Left cardiac atrium (tissue), 4 donors: Measurements from ENCODE around the gene NXPE4. TPM values are rescaled to one million over a fixed set of nuclear protein-coding genes. Genes with fewer than 3 reads are reported as not detected.

ENCODE experiments used
- ATAC-seq, 2 donors: fragments of 200-7000 bp; cut with Tn5 transposase; one replicate each; pipeline ENCODE4 v1.9.1; 2020; ENCODE audit warnings: mild to moderate bottlenecking in 2 of 2, moderate library complexity in 2 of 2
- DNase-seq: peaks from one replicate; pipeline ENCODE4 v3.0.0-alpha.2; 2020
- intact Hi-C, 2 donors: fragments of 100-400 bp; cut with DNase I; formaldehyde crosslinking; loops; one replicate each; pipeline versions ENCODE4 v1.14.1 to v1.15.1; 2022 to 2023
- total RNA-seq, 2 donors: library from RNA; stranded (reverse); fragmentation: NEBNext Ultra II Directional; extraction: Animal tissue kit (Norgen Biotek cat#: 25700); gene quantifications; one replicate each; pipeline ENCODE4 v1.2.1, GENCODE V29; 2021
- donor health status: DM: no; HTN: yes; CAD: no.
- donor health status: DM: no; HTN: yes; CAD: no; lungs with severe emphysema.
- donor health status: DM: yes; HTN: yes; CAD: no.
- donor health status: Dilated cardiomyopathy.

The NXPE4 gene
- total RNA-seq, 2 donors from 2014 or later, result not detected

- no peak for DNase-seq
- no peak for ATAC-seq
- intact Hi-C loops, result no loop called here
Measured at GRCh38 chr11:114566276-114566675, 29.3 kb downstream of the NXPE4 start.

GRCh38 chr11:114564831-114565230 lies 30.8 kb downstream of the NXPE4 start:
- DNase-seq, result no peak
- ATAC-seq, result no peak
- intact Hi-C loops, result no loop called here

- intact Hi-C loops, result no loop called here
- no peak for DNase-seq
- ATAC-seq, result no peak
Measured at GRCh38 chr11:114563077-114563476, 32.5 kb downstream of the NXPE4 start.

DNA sequence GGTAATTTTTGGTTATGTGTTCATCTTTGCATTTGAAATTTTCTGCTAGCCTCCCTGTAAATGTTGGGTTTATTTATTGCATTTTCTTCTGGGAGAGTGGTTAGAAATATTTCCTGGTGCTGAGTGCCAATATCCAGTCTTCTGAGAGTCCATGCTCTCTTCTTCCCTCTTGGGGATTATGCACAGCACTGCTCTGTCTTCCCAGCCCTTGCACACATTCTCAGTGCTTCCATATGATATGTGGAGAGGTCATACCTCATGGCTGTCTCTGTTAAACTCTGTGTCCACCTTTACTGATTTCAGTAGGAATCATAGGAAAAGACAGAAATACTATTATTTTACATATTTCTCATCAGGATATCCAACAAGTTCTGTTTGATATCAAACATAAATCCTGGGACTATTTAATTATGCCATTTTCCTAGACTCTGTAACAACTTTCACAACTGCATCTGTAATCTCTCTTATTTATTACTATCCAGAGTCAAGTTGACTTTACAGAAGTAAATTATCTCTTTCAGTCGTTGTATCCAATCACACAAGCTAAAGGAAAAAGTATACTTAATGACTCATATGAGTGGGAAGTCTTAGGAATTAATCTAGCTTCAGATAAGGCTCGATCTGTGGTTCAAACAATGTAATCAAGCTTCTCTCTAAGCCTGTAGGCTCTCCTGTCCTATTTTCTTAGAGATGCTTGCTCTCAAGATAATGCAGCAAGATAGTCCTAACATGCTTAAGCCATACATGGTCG lies 33.2 kb downstream of the NXPE4 start:
- intact Hi-C loops, result no loop called here
- DNase-seq (no peak), ATAC-seq (peak in 1 of 2 donors; percentile 33)

- no peak for ATAC-seq
- intact Hi-C loops, result no loop called here
Measured at GRCh38 chr11:114559425-114560310, 35.9 kb downstream of the NXPE4 start, which contains the start of gene NXPE1. NXPE1 (minus strand) TSS chr11:114559881; CDS start chr11:114551201, 8,680 bp downstream.

GRCh38 chr11:114556135-114556534 lies 39.5 kb downstream of the NXPE4 start:
- ATAC-seq, result no peak
- intact Hi-C loops, result no loop called here

More at GRCh38 chr11:114559425-114560310, 35.9 kb downstream of the NXPE4 start, which contains the start of gene NXPE1:
- DNase-seq, result no peak

DNA sequence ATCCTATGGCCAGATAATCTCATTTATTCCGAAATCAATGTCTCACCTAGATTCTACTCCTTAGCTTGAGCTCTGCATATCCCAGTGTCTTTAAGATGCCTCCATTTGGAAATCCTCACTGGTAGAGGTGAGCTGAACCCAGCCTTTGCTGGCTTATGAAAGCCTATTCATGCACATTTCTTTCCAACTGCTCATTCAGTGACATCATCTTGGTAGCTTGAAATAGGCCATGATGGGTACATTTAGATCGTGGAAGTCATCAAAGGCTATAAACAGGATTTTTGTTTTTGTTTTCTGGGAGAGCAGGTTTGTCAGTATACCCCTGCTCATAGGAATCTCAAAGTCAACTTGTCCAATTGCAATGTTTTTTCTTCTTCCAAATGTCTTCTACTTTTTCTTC lies 41.9 kb downstream of the NXPE4 start:
- DNase-seq (no peak), ATAC-seq (no peak)
- intact Hi-C loops, result no loop called here

More at GRCh38 chr11:114556135-114556534, 39.5 kb downstream of the NXPE4 start:
- no peak for DNase-seq

GRCh38 chr11:114551060-114551459 lies 44.5 kb downstream of the NXPE4 start:
- ATAC-seq (no peak), DNase-seq (no peak)
- intact Hi-C loops, result no loop called here

GRCh38 chr11:114525682-114526081 lies 69.9 kb downstream of the NXPE4 start:
- DNase-seq, result no peak
- no peak for ATAC-seq
- intact Hi-C loops, result no loop called here

- DNase-seq, result no peak
- intact Hi-C loops, result no loop called here
- no peak for ATAC-seq
Measured at GRCh38 chr11:114524122-114524521, 71.5 kb downstream of the NXPE4 start.

DNA sequence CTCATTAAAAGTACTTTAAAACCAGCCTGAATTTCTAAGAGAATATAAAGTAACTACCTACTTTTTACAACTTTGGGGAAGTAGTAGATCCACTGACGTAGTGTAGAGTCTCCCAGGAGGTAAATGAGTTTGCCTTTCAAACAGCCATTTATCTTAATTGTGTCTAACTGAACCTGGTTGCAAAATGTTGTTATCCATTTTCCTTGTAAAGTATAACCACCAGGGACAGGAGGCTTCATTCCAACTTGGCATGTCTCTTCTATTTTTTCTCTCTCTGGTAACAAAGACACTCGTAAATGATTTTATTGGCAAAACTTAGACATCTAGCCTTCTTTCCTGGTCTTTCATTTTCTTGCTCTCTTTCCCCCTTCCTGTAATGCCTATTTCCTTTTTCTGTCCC lies 72.8 kb downstream of the NXPE4 start:
- DNase-seq (no peak), ATAC-seq (peak in 1 of 2 donors; percentile 23)
- intact Hi-C loops, result no loop called here

Other genes with a start within 250 kb of the NXPE4 start
- 1 to 10 TPM; 5.6 to 9.9 TPM for gene C11orf71, start 195.3 kb downstream of the NXPE4 start, total RNA-seq
- gene RBM7, start 195.1 kb downstream of the NXPE4 start, total RNA-seq, result 10 to 100 TPM; 19.1 to 24.4 TPM
- 100 to 1,000 TPM in 1 of 2 donors, 10 to 100 TPM in 1; 92.7 to 112 TPM for gene REXO2, start 156.3 kb downstream of the NXPE4 start, total RNA-seq
- gene NXPE1, start 35.9 kb downstream of the NXPE4 start, total RNA-seq, result not detected
- gene NXPE2, start 82.7 kb upstream of the NXPE4 start, total RNA-seq, result under 1 TPM in 1 of 2 donors, not detected in 1; 0.15 TPM